HepG2 (cell line): ENCODE measurements around the gene PDLIM7. TPM values are rescaled to one million over a fixed set of nuclear protein-coding genes. Genes with fewer than 3 reads are reported as not detected.

Source experiments
- ATAC-seq: fragments of 200-7000 bp; cut with Tn5 transposase; 3 replicates; pipeline ENCODE4 v1.9.1; 2020; ENCODE audit warnings: mild to moderate bottlenecking, moderate library complexity
- BruUV-seq: library from RNA; stranded (reverse); fragments of 400-500 nt; replicated peaks from 2 replicates; lab custom pipeline; 2021; lab: Mats Ljungman, UMichigan
- CTCF ChIA-PET: fragments of 300-600 bp; formaldehyde crosslinking; extraction: SDS; loops from one replicate; lab custom pipeline; 2021; ENCODE audit warnings: low total read pairs, inconsistent platforms, low intra/inter-chr PET ratio; lab: Yijun Ruan, JAX
- POLR2A ChIA-PET: fragments of 350-600 bp; sonication (Branson Sonifier 250); formaldehyde crosslinking; loops from one replicate; lab custom pipeline; 2020; ENCODE audit warnings: antibody characterized with exemption, inconsistent platforms; lab: Yijun Ruan, JAX
- DNase-seq: peaks from one replicate; pipeline ENCODE4 v3.0.0-alpha.2; 2015; ENCODE audit warnings: low spot score
- FAIRE-seq: peaks from 3 replicates; lab custom pipeline; 2011; peaks lifted over from hg19 to GRCh38; lab: Jason Lieb, UNC
- H2AFZ ChIP-seq: one replicate; pipeline ENCODE4 v1.6.1; 2011; ENCODE audit warnings: low read length, inconsistent platforms
- H3K27ac ChIP-seq: fragments of 300-600 bp; 3 replicates; pipeline ENCODE4 v1.8.0; 2011; ENCODE audit warnings: mixed run types, mild to moderate bottlenecking, mixed read lengths, low read length, inconsistent platforms; ENCODE audit not compliant: insufficient read depth; ENCODE audit errors: extremely low read length
- H3K27me3 ChIP-seq, 2 experiments: fragments of 200-600 bp in 1 of 2; 2 replicates in 1 of 2; 3 replicates in 1 of 2; pipeline versions ENCODE4 v1.6.0 to v1.8.0; 2011; ENCODE audit warnings: low read length in 2 of 2, mild to moderate bottlenecking in 2 of 2, moderate library complexity in 2 of 2, inconsistent platforms in 1 of 2; ENCODE audit not compliant: insufficient read depth in 2 of 2, control insufficient read depth in 1 of 2
- H3K36me3 ChIP-seq, 2 experiments: fragments of 200-600 bp in 1 of 2; replicated peaks in 1 of 2; 2 replicates in 1 of 2; 3 replicates in 1 of 2; pipeline versions ENCODE4 v1.5.1 to v1.8.0; 2011; ENCODE audit warnings: low read length in 2 of 2, inconsistent platforms in 1 of 2; ENCODE audit not compliant: insufficient read depth in 2 of 2, control insufficient read depth in 1 of 2
- H3K4me1 ChIP-seq: 2 replicates; pipeline ENCODE4 v1.5.1; 2012; ENCODE audit warnings: low read length, inconsistent platforms; ENCODE audit not compliant: insufficient read depth
- H3K4me2 ChIP-seq: 2 replicates; pipeline ENCODE4 v1.6.0; 2011; ENCODE audit warnings: low read depth, low read length, inconsistent platforms
- H3K4me3 ChIP-seq, 3 experiments: fragments of 200-600 bp in 1 of 3; sonication (generic), shearing (Covaris generic) in 1 of 3; replicated peaks in 1 of 3; 2 replicates each; pipeline ENCODE4 v1.5.1; 2011 to 2016; ENCODE audit warnings: low read length in 3 of 3, inconsistent platforms in 2 of 3, low read depth in 2 of 3, mild to moderate bottlenecking in 2 of 3, control low read depth in 1 of 3, mixed read lengths in 1 of 3; ENCODE audit not compliant: insufficient read depth in 1 of 3
- H3K79me2 ChIP-seq: one replicate; pipeline ENCODE4 v1.6.1; 2011; ENCODE audit warnings: low read length, inconsistent platforms; ENCODE audit not compliant: insufficient read depth
- H3K9ac ChIP-seq: 2 replicates; pipeline ENCODE4 v1.6.0; 2011; ENCODE audit warnings: mild to moderate bottlenecking, low read depth, low read length, inconsistent platforms; ENCODE audit not compliant: insufficient read depth
- H3K9me3 ChIP-seq: 2 replicates; pipeline ENCODE4 v1.5.1; 2012; ENCODE audit warnings: mild to moderate bottlenecking, low read length
- H4K20me1 ChIP-seq: 2 replicates; pipeline ENCODE4 v1.6.0; 2011; ENCODE audit warnings: inconsistent platforms, mild to moderate bottlenecking, low read length, moderate library complexity; ENCODE audit not compliant: insufficient read depth
- HNRNPK ChIP-seq: fragments of 200-400 bp; formaldehyde crosslinking; IDR thresholded peaks from 2 replicates; pipeline ENCODE4 v1.6.1; 2018; ENCODE audit warnings: low read length, low read depth, moderate library complexity, mild to moderate bottlenecking; ENCODE audit not compliant: poor library complexity, severe bottlenecking
- KMT2B ChIP-seq: IDR thresholded peaks from 2 replicates; pipeline ENCODE4 v1.6.1; 2016; ENCODE audit warnings: missing genetic modification reagents, missing compliant biosample characterization
- RFXANK ChIP-seq: IDR thresholded peaks from 2 replicates; pipeline ENCODE4 v1.6.1; 2016
- ZNF225 ChIP-seq: sonication (generic); formaldehyde crosslinking; IDR thresholded peaks from 2 replicates; pipeline ENCODE4 v1.4.0; 2020; ENCODE audit warnings: mild to moderate bottlenecking, missing genetic modification reagents
- ZNF251 ChIP-seq: sonication (generic); formaldehyde crosslinking; IDR thresholded peaks from 2 replicates; pipeline ENCODE4 v1.9.0; 2021; ENCODE audit warnings: mild to moderate bottlenecking, missing genetic modification reagents
- WGBS: methylation state at CpG from one replicate; pipeline ENCODE4 v1.1.6; 2017; ENCODE audit warnings: low lambda C conversion rate; 5-methylcytosine and 5-hydroxymethylcytosine counted together
- in situ Hi-C: cut with HindIII; loops from 2 replicates; pipeline ENCODE4 v1.10.0; 2017; ENCODE audit warnings: low pct_unique_long_range_greater_than_20kb; ENCODE audit not compliant: extremely low pct_ligation_motif_present
- intact Hi-C: fragments of 100-400 bp; cut with micrococcal nuclease; formaldehyde crosslinking; loops from one replicate; pipeline ENCODE4 v1.10.0; 2022; ENCODE audit not compliant: unreplicated experiment
- polyA plus RNA-seq, 8 experiments: library from polyadenylated mRNA; depleted of rRNA in 3 of 8; stranded (reverse) in 7 of 8; unstranded in 1 of 8; fragments of >200 nt; fragmentation: Illumina TruSeq in 4 of 8; extraction: Trizol in 4 of 8; gene quantifications; 2 replicates each; pipeline versions ENCODE4 v1.2.1 to v1.2.3, GENCODE V29; 2011 to 2016; ENCODE audit warnings: low read depth in 4 of 8, missing spikeins in 1 of 8, mixed read lengths in 1 of 8; ENCODE audit not compliant: insufficient read depth in 1 of 8
- total RNA-seq, 5 experiments: library from RNA; depleted of rRNA; stranded (reverse); fragments of >200 nt; fragmentation: Illumina TruSeq; extraction: Trizol; gene quantifications; 2 replicates each; pipeline ENCODE4 v1.2.3, GENCODE V29; 2016; ENCODE audit warnings: low read depth in 1 of 5
- TF ChIP-seq, protein P1 (sequence below): IDR thresholded peaks from 2 replicates; pipeline ENCODE4 v1.6.1; 2018; ENCODE audit warnings: missing genetic modification reagents, mild to moderate bottlenecking, missing compliant biosample characterization
- TF ChIP-seq, protein P2 (sequence below): sonication (generic); formaldehyde crosslinking; IDR thresholded peaks from 2 replicates; pipeline ENCODE4 v1.5.0; 2020; ENCODE audit warnings: mild to moderate bottlenecking, missing genetic modification reagents
- TF ChIP-seq, protein P3 (sequence below): sonication (generic); formaldehyde crosslinking; IDR thresholded peaks from 2 replicates; pipeline ENCODE4 v1.5.1; 2020; ENCODE audit warnings: mild to moderate bottlenecking, missing genetic modification reagents, moderate library complexity
- TF ChIP-seq, protein P4 (sequence below): sonication (generic); formaldehyde crosslinking; IDR thresholded peaks from 2 replicates; pipeline ENCODE4 v1.9.0; 2021; ENCODE audit warnings: missing genetic modification reagents, borderline replicate concordance

Gene PDLIM7
- total and polyA plus RNA-seq, 2 of the 13 experiments (the other 11 are each of a cell fraction or from before 2014, with no cell fraction given), result 21.1 to 31.3 TPM

DNA sequence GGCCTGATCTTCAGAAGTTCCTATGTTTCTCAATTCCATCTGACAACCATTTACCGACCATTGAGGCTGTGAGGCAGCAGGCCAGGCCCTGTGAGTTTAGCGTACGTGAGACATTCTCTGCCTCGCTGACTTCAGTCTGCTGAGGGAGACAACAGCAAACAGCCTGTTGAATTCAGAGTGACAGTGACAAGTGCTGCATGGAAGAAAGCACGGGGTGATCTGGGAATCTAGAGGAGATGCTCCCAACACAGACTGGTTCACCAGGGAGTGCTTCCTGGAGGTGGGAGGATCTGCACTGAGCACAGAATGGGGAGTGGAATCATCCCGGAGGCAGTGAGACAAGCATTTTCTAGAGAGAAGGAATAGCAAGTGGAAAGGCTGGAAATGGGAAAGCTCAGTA lies 29.4 kb upstream of the PDLIM7 start:
- Histone ChIP-seq H3K36me3 (peaks cover 37 to 86% of the 10 kb centered on the region in 2 experiments), H4K20me1 (no peaks in the 10 kb centered on the region), H3K4me1 (no peaks in the 10 kb centered on the region)
- in situ Hi-C loops, result no loop called here
- POLR2A ChIA-PET, result no interaction called here
- DNase-seq, result no peak
- WGBS, result 96% methylated on average over 6 of the region's 6 CpGs
- TF ChIP-seq, protein P1, sequence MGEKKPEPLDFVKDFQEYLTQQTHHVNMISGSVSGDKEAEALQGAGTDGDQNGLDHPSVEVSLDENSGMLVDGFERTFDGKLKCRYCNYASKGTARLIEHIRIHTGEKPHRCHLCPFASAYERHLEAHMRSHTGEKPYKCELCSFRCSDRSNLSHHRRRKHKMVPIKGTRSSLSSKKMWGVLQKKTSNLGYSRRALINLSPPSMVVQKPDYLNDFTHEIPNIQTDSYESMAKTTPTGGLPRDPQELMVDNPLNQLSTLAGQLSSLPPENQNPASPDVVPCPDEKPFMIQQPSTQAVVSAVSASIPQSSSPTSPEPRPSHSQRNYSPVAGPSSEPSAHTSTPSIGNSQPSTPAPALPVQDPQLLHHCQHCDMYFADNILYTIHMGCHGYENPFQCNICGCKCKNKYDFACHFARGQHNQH (CRISPR knock-in tag), result no peak
- TF ChIP-seq KMT2B (no peak), ZNF225 (CRISPR knock-in tag) (no peak), HNRNPK (no peak), RFXANK (CRISPR knock-in tag) (no peak), ZNF251 (CRISPR knock-in tag) (no peak)
- TF ChIP-seq, protein P2, sequence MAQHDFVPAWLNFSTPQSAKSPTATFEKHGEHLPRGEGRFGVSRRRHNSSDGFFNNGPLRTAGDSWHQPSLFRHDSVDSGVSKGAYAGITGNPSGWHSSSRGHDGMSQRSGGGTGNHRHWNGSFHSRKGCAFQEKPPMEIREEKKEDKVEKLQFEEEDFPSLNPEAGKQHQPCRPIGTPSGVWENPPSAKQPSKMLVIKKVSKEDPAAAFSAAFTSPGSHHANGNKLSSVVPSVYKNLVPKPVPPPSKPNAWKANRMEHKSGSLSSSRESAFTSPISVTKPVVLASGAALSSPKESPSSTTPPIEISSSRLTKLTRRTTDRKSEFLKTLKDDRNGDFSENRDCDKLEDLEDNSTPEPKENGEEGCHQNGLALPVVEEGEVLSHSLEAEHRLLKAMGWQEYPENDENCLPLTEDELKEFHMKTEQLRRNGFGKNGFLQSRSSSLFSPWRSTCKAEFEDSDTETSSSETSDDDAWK (CRISPR knock-in tag), result no peak
- TF ChIP-seq, protein P3, sequence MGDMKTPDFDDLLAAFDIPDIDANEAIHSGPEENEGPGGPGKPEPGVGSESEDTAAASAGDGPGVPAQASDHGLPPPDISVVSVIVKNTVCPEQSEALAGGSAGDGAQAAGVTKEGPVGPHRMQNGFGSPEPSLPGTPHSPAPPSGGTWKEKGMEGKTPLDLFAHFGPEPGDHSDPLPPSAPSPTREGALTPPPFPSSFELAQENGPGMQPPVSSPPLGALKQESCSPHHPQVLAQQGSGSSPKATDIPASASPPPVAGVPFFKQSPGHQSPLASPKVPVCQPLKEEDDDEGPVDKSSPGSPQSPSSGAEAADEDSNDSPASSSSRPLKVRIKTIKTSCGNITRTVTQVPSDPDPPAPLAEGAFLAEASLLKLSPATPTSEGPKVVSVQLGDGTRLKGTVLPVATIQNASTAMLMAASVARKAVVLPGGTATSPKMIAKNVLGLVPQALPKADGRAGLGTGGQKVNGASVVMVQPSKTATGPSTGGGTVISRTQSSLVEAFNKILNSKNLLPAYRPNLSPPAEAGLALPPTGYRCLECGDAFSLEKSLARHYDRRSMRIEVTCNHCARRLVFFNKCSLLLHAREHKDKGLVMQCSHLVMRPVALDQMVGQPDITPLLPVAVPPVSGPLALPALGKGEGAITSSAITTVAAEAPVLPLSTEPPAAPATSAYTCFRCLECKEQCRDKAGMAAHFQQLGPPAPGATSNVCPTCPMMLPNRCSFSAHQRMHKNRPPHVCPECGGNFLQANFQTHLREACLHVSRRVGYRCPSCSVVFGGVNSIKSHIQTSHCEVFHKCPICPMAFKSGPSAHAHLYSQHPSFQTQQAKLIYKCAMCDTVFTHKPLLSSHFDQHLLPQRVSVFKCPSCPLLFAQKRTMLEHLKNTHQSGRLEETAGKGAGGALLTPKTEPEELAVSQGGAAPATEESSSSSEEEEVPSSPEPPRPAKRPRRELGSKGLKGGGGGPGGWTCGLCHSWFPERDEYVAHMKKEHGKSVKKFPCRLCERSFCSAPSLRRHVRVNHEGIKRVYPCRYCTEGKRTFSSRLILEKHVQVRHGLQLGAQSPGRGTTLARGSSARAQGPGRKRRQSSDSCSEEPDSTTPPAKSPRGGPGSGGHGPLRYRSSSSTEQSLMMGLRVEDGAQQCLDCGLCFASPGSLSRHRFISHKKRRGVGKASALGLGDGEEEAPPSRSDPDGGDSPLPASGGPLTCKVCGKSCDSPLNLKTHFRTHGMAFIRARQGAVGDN, result no peak
- TF ChIP-seq, protein P4, sequence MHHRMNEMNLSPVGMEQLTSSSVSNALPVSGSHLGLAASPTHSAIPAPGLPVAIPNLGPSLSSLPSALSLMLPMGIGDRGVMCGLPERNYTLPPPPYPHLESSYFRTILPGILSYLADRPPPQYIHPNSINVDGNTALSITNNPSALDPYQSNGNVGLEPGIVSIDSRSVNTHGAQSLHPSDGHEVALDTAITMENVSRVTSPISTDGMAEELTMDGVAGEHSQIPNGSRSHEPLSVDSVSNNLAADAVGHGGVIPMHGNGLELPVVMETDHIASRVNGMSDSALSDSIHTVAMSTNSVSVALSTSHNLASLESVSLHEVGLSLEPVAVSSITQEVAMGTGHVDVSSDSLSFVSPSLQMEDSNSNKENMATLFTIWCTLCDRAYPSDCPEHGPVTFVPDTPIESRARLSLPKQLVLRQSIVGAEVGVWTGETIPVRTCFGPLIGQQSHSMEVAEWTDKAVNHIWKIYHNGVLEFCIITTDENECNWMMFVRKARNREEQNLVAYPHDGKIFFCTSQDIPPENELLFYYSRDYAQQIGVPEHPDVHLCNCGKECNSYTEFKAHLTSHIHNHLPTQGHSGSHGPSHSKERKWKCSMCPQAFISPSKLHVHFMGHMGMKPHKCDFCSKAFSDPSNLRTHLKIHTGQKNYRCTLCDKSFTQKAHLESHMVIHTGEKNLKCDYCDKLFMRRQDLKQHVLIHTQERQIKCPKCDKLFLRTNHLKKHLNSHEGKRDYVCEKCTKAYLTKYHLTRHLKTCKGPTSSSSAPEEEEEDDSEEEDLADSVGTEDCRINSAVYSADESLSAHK, result no peak
- TF ChIP-seq, all 625 proteins: peak for 0
- Histone ChIP-seq H3K79me2 (no peaks in the 10 kb centered on the region), H3K9me3 (no peaks in the 10 kb centered on the region), H3K27me3 (no peaks in the 10 kb centered on the region), H3K4me2 (no peak overlapping the region), H3K27ac (no peak overlapping the region), H3K4me3 (no peak overlapping the region), H3K9ac (no peak overlapping the region), H2AFZ (no peak overlapping the region)
- FAIRE-seq, result no peak
- intact Hi-C loops, result no loop called here
- no peak for ATAC-seq
- BruUV-seq, result no TSS peak
- CTCF ChIA-PET, result no interaction called here
